Measurements from ENCODE around the gene PTCD1. TPM values are rescaled to one million over a fixed set of nuclear protein-coding genes. Genes with fewer than 3 reads are reported as not detected.
"Not testable (repeated sequence)": the region's sequence is repeated elsewhere in the genome, so short reads cannot be mapped to it uniquely, and the experiment has no call there.

PTCD1 gene
- total RNA-seq, 1 donor from 2014 or later, result 3.4 TPM

DNA sequence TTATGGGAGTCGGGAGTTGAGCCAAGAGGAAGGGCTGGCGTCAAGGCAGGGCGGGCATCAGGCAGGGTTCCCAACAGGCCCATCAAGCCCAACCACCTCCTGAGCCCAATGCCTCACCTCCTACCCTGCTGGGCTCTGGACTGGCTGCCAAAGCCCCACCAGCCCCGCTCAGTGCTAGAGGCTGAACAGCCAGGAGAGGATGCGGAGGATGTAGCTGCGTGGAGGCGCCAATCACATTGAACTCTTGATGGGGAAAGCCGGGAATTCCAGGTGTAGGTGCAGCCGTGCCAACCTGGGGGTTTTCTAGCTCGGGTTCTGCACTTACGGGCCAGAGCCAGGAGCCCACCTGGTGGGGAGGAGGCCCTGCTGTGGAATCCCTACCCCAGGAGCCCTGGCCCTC, 14.5 kb upstream of the PTCD1 start:
- DNase-seq (ENCODE audit: low spot score), result no peak
- intact Hi-C loops (cut with DNase I), result no loop called here

DNA sequence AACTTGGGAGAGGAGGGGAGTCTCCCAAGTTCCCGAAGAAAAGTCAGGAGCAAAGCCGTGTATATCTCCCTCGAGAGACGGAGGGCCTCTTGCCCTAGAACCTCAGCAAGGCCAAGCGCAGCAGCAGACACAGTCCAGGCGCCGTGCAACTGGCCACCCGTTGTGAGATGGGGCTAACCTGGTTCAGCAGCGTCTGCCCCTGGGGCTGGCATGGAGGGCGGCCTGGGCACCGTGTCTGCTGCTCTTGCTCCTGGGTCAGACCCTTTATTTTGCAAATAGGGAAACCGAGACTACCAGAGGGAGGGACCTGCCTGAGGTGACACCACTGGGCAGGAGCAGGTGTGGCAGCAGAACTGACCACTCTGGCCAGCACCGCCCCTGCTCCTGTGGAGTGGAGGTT, 13.9 kb upstream of the PTCD1 start:
- no peak for DNase-seq (ENCODE audit: low spot score)

GRCh38 chr7:99451936-99452335, 13.3 kb upstream of the PTCD1 start:
- no peak for DNase-seq (ENCODE audit: low spot score)
- intact Hi-C loops (cut with DNase I), result no loop called here

More for the DNA sequence above, 13.9 kb upstream of the PTCD1 start:
- intact Hi-C loops (cut with DNase I), result no loop called here

DNA sequence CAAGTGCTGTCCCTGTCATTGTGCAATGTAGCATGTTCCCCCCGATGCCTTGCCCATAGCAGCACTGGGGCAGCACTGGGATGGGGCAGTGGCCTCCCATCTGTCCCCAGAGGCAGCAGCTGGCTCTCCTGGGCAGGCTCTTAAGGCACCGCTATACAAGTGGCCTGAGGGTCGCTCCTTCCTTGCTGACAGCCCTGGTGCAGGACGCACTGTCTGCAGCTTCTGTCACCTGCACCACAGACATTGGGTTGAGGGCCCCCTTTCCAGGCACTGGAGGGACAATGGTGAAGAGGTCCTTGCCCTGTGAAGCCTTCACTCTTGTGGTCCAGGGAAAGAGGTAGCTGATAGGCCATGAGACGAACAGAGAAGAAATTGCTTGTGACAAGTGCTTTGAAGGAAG, 10.7 kb upstream of the PTCD1 start:
- intact Hi-C loops (cut with DNase I), result no loop called here

DNA sequence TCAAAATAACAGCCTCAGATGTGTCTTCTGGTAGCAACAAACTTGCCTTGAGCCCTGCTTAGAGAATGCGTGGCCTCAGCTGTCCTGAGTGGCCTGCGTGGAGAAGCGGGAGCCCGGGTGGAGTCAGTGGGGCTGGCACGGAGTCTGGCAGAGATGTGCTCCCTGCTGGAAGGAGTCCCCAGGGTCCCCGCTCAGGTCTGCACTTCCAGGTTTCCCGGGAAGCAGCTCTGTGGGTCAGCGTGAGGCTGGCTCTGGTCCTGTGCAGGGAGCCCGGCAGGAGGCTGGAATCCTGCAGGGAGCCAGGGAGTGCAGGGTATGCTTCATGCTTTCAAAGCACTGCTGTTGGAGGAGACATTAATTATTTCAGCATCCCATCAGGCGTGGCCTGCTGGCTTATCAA, 10.3 kb upstream of the PTCD1 start:
- no peak for DNase-seq (ENCODE audit: low spot score)

More for the DNA sequence above, 10.7 kb upstream of the PTCD1 start:
- DNase-seq (ENCODE audit: low spot score), result no peak

DNA sequence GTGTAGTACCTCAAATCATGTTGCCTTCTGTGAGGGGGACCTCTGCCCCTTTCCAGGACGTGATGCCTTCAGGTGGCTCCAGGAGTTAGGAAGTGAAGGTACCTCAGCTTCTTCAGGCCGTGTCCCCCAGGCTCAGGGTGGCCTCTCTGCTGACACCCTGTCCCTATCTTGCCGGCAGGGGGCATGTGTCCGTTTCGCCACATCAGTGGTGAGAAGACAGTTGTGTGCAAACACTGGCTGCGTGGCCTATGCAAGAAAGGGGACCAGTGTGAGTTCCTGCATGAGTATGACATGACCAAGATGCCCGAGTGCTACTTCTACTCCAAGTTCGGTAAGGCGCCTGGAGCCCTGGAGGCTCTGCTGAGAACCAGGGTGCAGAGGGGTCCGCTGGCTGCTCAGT, 9.3 kb upstream of the PTCD1 start:
- intact Hi-C loops (cut with DNase I), result no loop called here

More for the DNA sequence above, 10.3 kb upstream of the PTCD1 start:
- intact Hi-C loops (cut with DNase I), result no loop called here

GRCh38 chr7:99446096-99446495, 7.5 kb upstream of the PTCD1 start:
- intact Hi-C loops (cut with DNase I), result no loop called here

More for the DNA sequence above, 9.3 kb upstream of the PTCD1 start:
- DNase-seq (ENCODE audit: low spot score), result no peak

GRCh38 chr7:99440195-99440594, 1.6 kb upstream of the PTCD1 start:
- intact Hi-C loops (cut with DNase I), result no loop called here
- no peak for DNase-seq (ENCODE audit: low spot score)

More at GRCh38 chr7:99446096-99446495, 7.5 kb upstream of the PTCD1 start:
- no peak for DNase-seq (ENCODE audit: low spot score)

DNA sequence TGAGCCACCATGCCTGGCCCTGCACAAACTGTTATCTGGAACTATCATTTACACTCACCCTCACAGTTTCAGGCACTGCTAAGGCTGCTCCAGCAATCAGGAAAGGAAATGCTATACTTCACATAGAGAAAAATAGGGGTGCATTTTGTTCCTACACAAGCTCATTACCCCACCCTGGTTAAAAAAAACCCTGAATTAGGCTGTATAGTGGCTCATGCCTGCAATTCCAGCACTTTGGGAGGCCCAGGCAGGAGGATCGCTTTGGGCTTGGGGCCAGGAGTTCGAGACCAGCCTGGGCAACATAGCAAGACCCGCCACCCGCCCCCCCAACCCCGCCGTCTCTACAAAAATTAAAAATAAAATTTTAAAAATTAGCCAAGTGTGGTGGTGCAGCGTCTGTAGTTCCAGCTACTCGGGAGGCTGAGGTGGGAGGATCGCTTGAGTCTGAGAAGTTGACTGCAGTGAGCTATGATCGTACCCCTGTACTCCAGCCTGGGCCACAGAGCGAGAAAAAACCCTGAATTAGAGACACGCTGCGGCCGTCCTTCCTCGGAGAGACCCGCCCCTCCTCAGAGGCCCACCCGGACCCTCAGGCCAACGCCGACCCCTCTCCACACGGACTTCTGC, 539 bp downstream of the PTCD1 start:
- intact Hi-C loops (cut with DNase I), result loop anchor here (1.0 kb wide), 1 partner anchor 28 kb away; the partner anchor contains the start of gene ATP5MF
- DNase-seq (ENCODE audit: low spot score), result no peak

GRCh38 chr7:99433158-99433557, 5.4 kb downstream of the PTCD1 start:
- intact Hi-C loops (cut with DNase I), result no loop called here
- no peak for DNase-seq (ENCODE audit: low spot score)

DNA sequence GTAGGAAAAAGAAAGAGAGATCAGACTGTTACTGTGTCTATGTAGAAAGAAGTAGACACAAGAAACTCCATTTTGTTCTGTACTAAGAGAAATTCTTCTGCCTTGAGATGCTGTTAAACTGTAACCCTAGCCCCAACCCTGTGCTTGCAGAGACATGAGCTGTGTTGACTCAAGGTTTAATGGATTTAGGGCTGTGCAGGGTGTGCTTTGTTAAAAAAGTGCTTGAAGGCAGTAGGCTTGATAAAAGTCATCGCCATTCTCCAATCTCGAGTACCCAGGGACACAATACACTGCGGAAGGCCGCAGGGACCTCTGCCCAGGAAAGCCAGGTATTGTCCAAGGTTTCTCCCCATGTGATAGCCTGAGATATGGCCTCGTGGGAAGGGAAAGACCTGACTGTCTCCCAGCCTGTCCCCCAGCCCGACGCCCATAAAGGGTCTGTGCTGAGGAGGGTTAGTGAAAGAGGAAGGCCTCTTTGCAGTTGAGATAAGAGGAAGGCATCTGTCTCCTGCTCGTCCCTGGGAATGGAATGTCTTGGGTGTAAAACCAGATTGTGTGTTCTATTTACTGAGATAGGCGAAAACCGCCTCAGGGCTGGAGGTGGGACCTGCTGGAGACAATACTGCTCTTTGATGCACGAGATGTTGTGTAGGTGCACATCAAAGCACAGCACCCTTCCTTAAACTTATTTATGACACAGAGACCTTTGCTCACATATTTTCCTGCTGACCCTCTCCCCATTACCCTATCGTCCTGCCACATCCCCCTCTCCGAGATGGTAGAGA, 6.7 kb downstream of the PTCD1 start:
- intact Hi-C loops (cut with DNase I), result not testable (repeated sequence)

GRCh38 chr7:99429756-99430155, 8.8 kb downstream of the PTCD1 start:
- intact Hi-C loops (cut with DNase I), result no loop called here
- no peak for DNase-seq (ENCODE audit: low spot score)

More for the DNA sequence above, 6.7 kb downstream of the PTCD1 start:
- DNase-seq (ENCODE audit: low spot score), result not testable (repeated sequence)

DNA sequence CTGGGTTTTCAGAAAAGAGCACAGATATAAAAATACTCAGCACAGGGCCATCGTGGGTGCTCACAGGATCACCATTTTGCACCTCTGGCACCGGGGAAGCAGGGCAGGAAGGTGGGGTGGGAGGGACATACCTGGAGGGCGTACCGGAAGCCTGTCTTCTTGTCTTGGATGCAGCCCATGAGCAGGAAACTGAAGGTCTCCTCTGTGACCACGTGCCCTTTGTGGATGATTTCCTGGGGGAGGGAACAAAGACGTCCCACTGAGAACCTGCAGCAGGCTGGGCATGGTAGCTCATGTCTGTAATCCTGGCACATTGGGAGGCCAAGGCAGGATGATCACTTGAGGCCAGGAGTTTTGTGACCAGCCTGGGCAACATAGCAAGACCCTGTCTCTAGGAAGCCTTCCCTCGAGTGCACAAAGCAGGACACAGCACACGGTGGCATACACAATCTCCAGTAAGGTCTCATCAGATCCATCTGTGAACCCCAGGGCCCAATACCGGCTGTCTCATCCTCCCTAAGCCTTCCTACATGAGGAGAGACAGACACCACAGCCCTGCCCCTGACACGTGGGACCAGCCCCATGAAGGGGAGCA, 9.5 kb downstream of the PTCD1 start:
- no peak for DNase-seq (ENCODE audit: low spot score)
- intact Hi-C loops (cut with DNase I), result no loop called here

GRCh38 chr7:99424932-99425730, 13.5 kb downstream of the PTCD1 start:
- DNase-seq (ENCODE audit: low spot score), result no peak

GRCh38 chr7:99422625-99423024, 16.0 kb downstream of the PTCD1 start:
- DNase-seq (ENCODE audit: low spot score), result no peak
- intact Hi-C loops (cut with DNase I), result no loop called here

More at GRCh38 chr7:99424932-99425730, 13.5 kb downstream of the PTCD1 start:
- intact Hi-C loops (cut with DNase I), result no loop called here

GRCh38 chr7:99422186-99422585, 16.4 kb downstream of the PTCD1 start:
- intact Hi-C loops (cut with DNase I), result no loop called here
- no peak for DNase-seq (ENCODE audit: low spot score)

GRCh38 chr7:99420986-99421385, 17.6 kb downstream of the PTCD1 start:
- no peak for DNase-seq (ENCODE audit: low spot score)
- intact Hi-C loops (cut with DNase I), result no loop called here

- intact Hi-C loops (cut with DNase I), result no loop called here
- DNase-seq (ENCODE audit: low spot score), result no peak
Observed at GRCh38 chr7:99420213-99420612, 18.4 kb downstream of the PTCD1 start.

GRCh38 chr7:99419323-99420021, 19.1 kb downstream of the PTCD1 start:
- intact Hi-C loops (cut with DNase I), result no loop called here
- DNase-seq (ENCODE audit: low spot score), result no peak

Measured in cardiac septum (tissue), 1 donor.